ENCODE measurements around the gene EMC9. TPM values are rescaled to one million over a fixed set of nuclear protein-coding genes. Genes with fewer than 3 reads are reported as not detected.
A peak's percentile ranks its signal among the peaks of the same experiment; 100 is the strongest.

The EMC9 gene
- total RNA-seq, 1 donor from 2014 or later: 26.4 TPM

DNA sequence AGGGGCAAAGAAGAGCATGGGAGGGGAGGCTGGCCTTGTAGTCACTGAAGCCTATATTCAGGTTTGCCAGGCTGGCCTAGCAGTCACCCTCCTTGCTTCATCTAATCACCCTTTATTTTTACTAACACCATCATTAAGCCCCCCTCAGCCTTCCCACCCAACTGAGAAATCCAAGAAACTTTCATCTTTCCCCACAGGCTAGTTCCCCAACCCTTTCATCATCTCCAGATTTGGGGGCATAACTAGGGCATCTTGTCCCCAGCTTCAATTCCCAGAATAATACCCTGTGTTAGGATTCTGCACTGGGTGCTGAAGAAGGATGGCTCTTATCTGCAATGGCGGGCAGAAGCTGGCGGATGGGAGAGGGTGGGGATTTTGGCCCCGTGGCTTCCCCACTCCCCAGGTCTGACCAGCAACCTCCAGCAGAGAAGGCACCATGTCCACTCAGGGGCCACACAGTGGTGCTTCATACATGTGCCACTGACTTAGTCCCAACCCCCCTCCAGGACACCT is 40.4 kb downstream of the EMC9 start:
- intact Hi-C loops (cut with micrococcal nuclease): no loop called here
- Mint-ChIP-seq H3K4me3 (ENCODE audit: low read depth) (no peak overlapping the region), H3K4me1 (ENCODE audit: low read depth) (peaks cover 12% of the 10 kb centered on the region), H3K27me3 (ENCODE audit: low read depth) (no peaks in the 10 kb centered on the region), H3K36me3 (ENCODE audit: low read depth) (peaks cover 64% of the 10 kb centered on the region), H3K27ac (no peak overlapping the region), H3K9me3 (peaks cover 3% of the 10 kb centered on the region)
- DNase-seq (ENCODE audit: low spot score): no peak

- Mint-ChIP-seq H3K4me1 (ENCODE audit: low read depth) (peaks cover 14% of the 10 kb centered on the region), H3K27ac (no peak overlapping the region)
Observed at GRCh38 chr14:24100197-24100981, 41.0 kb downstream of the EMC9 start.

DNA sequence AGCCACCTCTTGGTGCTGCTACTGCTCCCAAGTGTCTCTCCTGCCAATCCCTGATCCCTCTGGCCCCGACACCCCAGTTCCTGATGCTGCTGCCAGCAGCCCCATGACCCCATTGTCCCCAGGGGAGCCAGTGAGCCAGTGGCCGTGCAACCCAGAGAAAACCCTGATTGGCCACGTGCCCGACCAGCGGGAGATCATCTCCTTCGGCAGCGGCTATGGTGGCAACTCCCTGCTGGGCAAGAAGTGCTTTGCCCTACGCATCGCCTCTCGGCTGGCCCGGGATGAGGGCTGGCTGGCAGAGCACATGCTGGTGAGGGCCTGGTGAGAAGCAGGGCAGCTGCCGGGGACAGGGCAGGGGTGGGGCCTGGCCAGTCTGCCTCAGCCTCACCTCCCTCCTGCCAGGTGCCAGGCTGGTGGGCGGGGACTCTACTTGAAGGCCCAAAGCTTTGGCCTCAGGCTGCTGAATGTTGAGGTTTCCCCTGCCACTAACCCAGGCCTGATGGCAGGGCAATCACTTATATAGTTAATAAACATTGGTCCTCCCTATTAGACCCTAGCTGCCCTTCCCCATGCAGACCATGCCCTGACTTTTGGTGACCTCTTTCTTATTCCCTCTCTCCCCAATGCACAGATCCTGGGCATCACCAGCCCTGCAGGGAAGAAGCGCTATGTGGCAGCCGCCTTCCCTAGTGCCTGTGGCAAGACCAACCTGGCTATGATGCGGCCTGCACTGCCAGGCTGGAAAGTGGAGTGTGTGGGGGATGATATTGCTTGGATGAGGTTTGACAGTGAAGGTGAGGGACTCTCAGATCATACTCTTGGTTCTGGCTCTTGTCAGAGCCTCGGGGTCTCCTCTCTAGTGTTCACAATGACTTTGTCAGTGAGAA is 42.2 kb downstream of the EMC9 start:
- Mint-ChIP-seq H3K36me3 (ENCODE audit: low read depth) (peaks cover 61% of the 10 kb centered on the region), H3K4me1 (ENCODE audit: low read depth) (peaks cover 16% of the 10 kb centered on the region)
- intact Hi-C loops (cut with micrococcal nuclease): loop anchor here (10.0 kb wide), 1 partner anchor 336 kb away; no protein-coding TSS in a partner anchor

More at GRCh38 chr14:24100197-24100981, 41.0 kb downstream of the EMC9 start:
- intact Hi-C loops (cut with micrococcal nuclease): no loop called here
- no peak overlapping the region for H3K4me3 Mint-ChIP-seq (ENCODE audit: low read depth)
- peaks cover 69% of the 10 kb centered on the region for H3K36me3 Mint-ChIP-seq (ENCODE audit: low read depth)
- no peak for DNase-seq (ENCODE audit: low spot score)
- H3K27me3 Mint-ChIP-seq (ENCODE audit: low read depth): no peaks in the 10 kb centered on the region
- peaks cover 3% of the 10 kb centered on the region for H3K9me3 Mint-ChIP-seq

DNA sequence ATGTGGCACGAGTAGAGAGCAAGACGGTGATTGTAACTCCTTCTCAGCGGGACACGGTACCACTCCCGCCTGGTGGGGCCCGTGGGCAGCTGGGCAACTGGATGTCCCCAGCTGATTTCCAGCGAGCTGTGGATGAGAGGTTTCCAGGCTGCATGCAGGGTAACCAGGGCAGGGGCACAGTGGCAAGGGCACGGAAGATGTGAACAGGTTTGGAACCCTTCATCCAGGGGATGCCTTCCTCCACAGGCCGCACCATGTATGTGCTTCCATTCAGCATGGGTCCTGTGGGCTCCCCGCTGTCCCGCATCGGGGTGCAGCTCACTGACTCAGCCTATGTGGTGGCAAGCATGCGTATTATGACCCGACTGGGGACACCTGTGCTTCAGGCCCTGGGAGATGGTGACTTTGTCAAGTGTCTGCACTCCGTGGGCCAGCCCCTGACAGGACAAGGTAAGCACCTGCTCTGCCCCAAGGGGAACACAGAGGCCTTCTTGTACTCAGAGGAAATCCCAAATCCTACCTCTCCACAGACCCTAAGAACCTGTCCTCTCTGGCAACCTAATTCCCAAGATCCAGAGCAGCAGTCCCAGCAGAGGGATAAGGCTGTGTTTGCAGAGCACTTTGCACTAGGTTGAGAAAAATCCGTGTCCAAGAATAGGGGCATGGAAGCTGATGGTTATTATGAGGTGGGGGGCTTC is 43.0 kb downstream of the EMC9 start:
- intact Hi-C loops (cut with micrococcal nuclease): loop anchor here (10.0 kb wide), 1 partner anchor 336 kb away; no protein-coding TSS in a partner anchor
- no peak overlapping the region for H3K4me3 Mint-ChIP-seq (ENCODE audit: low read depth)

More for the DNA sequence above, 42.2 kb downstream of the EMC9 start:
- no peaks in the 10 kb centered on the region for H3K27me3 Mint-ChIP-seq (ENCODE audit: low read depth)
- no peak overlapping the region for H3K4me3 Mint-ChIP-seq (ENCODE audit: low read depth)
- no peak overlapping the region for H3K27ac Mint-ChIP-seq
- no peaks in the 10 kb centered on the region for H3K9me3 Mint-ChIP-seq
- DNase-seq (ENCODE audit: low spot score): no peak

DNA sequence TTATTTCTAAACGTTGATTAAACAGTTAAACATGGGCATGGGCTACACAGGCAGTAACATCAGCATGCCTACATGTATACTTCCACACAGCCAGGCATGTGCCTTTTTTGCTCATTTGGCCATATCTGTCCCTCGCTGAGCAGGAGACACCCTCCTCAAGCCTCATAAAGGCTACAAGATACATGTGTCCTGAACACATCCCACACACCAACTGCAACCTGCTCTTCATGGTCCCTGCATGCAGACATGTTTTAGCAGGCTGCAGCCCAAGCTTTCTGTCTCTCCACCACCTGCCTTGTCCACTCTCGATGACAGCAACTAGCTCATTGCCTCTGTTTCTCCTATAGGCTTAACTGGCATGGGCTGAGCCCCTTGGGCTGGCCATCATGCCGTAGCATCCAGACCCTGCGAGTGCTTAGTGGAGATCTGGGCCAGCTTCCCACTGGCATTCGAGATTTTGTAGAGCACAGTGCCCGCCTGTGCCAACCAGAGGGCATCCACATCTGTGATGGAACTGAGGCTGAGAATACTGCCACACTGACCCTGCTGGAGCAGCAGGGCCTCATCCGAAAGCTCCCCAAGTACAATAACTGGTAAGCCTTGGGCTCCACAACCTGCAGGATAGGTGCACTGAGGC is 44.7 kb downstream of the EMC9 start:
- H3K27me3 Mint-ChIP-seq (ENCODE audit: low read depth): no peaks in the 10 kb centered on the region
- H3K27ac Mint-ChIP-seq: peak overlapping the region; percentile 39
- H3K4me3 Mint-ChIP-seq (ENCODE audit: low read depth): peak overlapping the region; percentile 63
- intact Hi-C loops (cut with micrococcal nuclease): loop anchor here (10.0 kb wide), 1 partner anchor 338 kb away; no protein-coding TSS in a partner anchor
- no peaks in the 10 kb centered on the region for H3K9me3 Mint-ChIP-seq
- peaks cover 27% of the 10 kb centered on the region for H3K4me1 Mint-ChIP-seq (ENCODE audit: low read depth)
- H3K36me3 Mint-ChIP-seq (ENCODE audit: low read depth): peaks cover 40% of the 10 kb centered on the region
- no peak for DNase-seq (ENCODE audit: low spot score)

More for the DNA sequence above, 43.0 kb downstream of the EMC9 start:
- Mint-ChIP-seq H3K27me3 (ENCODE audit: low read depth) (no peaks in the 10 kb centered on the region), H3K9me3 (no peaks in the 10 kb centered on the region), H3K36me3 (ENCODE audit: low read depth) (peaks cover 53% of the 10 kb centered on the region), H3K27ac (no peak overlapping the region), H3K4me1 (ENCODE audit: low read depth) (peaks cover 19% of the 10 kb centered on the region)
- DNase-seq (ENCODE audit: low spot score): no peak

DNA sequence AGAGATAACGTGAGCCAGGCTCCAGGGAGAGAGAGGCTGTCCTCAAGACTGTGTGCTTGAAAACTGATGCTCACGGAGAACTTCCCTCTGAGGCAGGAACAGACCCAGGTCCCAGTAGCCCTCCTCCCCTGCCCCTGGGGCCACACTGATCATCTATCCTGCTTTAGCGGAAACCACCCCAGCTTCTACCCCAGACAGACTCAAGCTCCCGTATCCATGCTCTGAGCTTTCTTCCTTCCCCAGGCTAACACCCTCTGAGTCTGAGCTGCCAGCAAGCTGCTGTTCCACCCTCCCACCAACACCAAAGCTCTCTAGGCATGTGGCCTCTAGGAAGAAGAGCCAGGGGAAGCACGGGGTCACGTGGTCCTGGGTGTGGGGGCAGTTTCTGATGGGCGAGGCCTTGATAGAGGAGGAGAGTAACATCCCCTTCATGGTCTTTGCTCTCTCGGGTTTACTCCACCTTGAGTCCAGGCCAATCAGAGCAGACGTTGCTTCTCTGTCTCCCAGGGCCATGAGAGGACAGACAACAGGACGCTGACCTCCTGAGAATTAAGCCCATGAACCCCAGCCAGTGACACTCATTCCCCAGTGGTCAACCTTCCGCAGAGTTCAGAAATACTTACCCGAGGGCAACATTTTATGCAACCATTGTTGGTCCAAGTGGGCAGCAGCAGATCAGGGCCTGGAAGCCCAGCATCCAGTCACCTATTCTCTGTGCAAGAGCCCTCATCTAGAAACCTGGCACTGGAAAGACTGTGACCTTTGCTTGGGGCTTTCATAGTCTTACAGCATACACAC is 45.9 kb downstream of the EMC9 start:
- H3K4me3 Mint-ChIP-seq (ENCODE audit: low read depth): peak overlapping the region; percentile 97
- H3K36me3 Mint-ChIP-seq (ENCODE audit: low read depth): peaks cover 30% of the 10 kb centered on the region
- no peaks in the 10 kb centered on the region for H3K9me3 Mint-ChIP-seq
- H3K27me3 Mint-ChIP-seq (ENCODE audit: low read depth): no peaks in the 10 kb centered on the region
- intact Hi-C loops (cut with micrococcal nuclease): loop anchor here (1.0 to 10.0 kb wide), 4 partner anchors 13 to 339 kb away; partner anchors contain the start of genes DCAF11, DHRS4L2 and NRL
- H3K4me1 Mint-ChIP-seq (ENCODE audit: low read depth): peaks cover 30% of the 10 kb centered on the region
- peak overlapping the region; percentile 98 for H3K27ac Mint-ChIP-seq
- peak; percentile 54 for DNase-seq (ENCODE audit: low spot score)

GRCh38 chr14:24094841-24095270 is 46.5 kb downstream of the EMC9 start:
- no peaks in the 10 kb centered on the region for H3K9me3 Mint-ChIP-seq
- intact Hi-C loops (cut with micrococcal nuclease): loop anchor here (1.0 to 10.0 kb wide), 5 partner anchors 13 to 340 kb away; partner anchors contain the start of genes DCAF11, DHRS4L2 and NRL
- H3K27ac Mint-ChIP-seq: peak overlapping the region; percentile 98
- H3K4me3 Mint-ChIP-seq (ENCODE audit: low read depth): peak overlapping the region; percentile 97
- DNase-seq (ENCODE audit: low spot score): no peak
- no peaks in the 10 kb centered on the region for H3K27me3 Mint-ChIP-seq (ENCODE audit: low read depth)
- peaks cover 25% of the 10 kb centered on the region for H3K36me3 Mint-ChIP-seq (ENCODE audit: low read depth)
- peaks cover 32% of the 10 kb centered on the region for H3K4me1 Mint-ChIP-seq (ENCODE audit: low read depth)

GRCh38 chr14:24093901-24094840 is 47.2 kb downstream of the EMC9 start, which contains the start of gene PCK2:
PCK2 (plus strand) TSS chr14:24094311; CDS start chr14:24094406, 95 bp downstream.
- intact Hi-C loops (cut with micrococcal nuclease): loop anchor here (1.0 to 10.0 kb wide), 3 partner anchors 41 to 341 kb away; partner anchors contain the start of gene DHRS4L2
- DNase-seq (ENCODE audit: low spot score): peak; percentile 68
- Mint-ChIP-seq H3K36me3 (ENCODE audit: low read depth) (peaks cover 19% of the 10 kb centered on the region), H3K27ac (peak within 1 kb of the TSS; percentile 98), H3K4me3 (ENCODE audit: low read depth) (peak within 1 kb of the TSS; percentile 97), H3K4me1 (ENCODE audit: low read depth) (peaks cover 31% of the 10 kb centered on the region), H3K27me3 (ENCODE audit: low read depth) (no peaks in the 10 kb centered on the region), H3K9me3 (no peaks in the 10 kb centered on the region)

GRCh38 chr14:24093207-24093900 is 48.0 kb downstream of the EMC9 start:
- Mint-ChIP-seq H3K36me3 (ENCODE audit: low read depth) (peaks cover 16% of the 10 kb centered on the region), H3K4me3 (ENCODE audit: low read depth) (peak overlapping the region; percentile 97), H3K27me3 (ENCODE audit: low read depth) (no peaks in the 10 kb centered on the region), H3K9me3 (no peaks in the 10 kb centered on the region), H3K27ac (peak overlapping the region; percentile 68), H3K4me1 (ENCODE audit: low read depth) (peaks cover 31% of the 10 kb centered on the region)
- intact Hi-C loops (cut with micrococcal nuclease): loop anchor here (10.0 kb wide), 1 partner anchor 341 kb away; no protein-coding TSS in a partner anchor
- no peak for DNase-seq (ENCODE audit: low spot score)
